ENCODE results near the gene ALK.

DNA sequence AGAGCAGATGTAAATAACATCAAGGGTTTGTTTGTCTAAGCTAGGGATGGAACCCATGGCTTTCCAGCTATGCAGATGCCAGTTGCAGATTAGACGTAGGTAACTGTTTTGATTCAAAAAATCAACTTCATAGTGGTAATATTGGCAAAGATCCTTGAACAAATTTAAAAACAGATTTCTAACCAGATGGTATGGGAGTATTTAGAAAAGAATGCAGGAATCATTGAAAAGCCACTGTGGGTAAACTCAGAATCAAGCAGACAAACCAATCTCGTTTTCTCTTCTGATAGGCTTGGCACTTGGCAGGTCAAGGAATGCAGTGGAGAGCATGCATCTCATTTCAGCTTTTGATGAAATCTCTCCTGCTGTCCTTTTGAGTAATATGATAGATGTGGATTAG is 428.7 kb downstream of the ALK start:
- TF ChIP-seq ZNF274 (IDR thresholded peaks at IDR 0.05; ENCODE audit: low read depth, low read length) (no peak), SUZ12 (IDR thresholded peaks at IDR 0.05; ENCODE audit: extremely low read depth, insufficient read depth, insufficient read length) (no peak), YY1 (IDR thresholded peaks at IDR 0.05; ENCODE audit: insufficient read depth, insufficient read length) (no peak)

Measured in NT2/D1 (cell line).